Stimulated activated CD4-positive, alpha-beta T cell treated with anti-CD3 and anti-CD28 coated beads, Interleukin-1b, Interleukin-23, amount 100 ng/mL, for 24 hours (primary cell): Measurements from ENCODE around the gene SMYD3.
"Not testable (repeated sequence)": the region's sequence is repeated elsewhere in the genome, so short reads cannot be mapped to it uniquely, and the experiment has no call there.

Experiments
- DNase-seq, 4 experiments: peaks; one replicate each; pipeline ENCODE4 v3.0.0-alpha.2; 2020; ENCODE audit warnings: low read depth in 4 of 4, low spot score in 1 of 4

SMYD3 gene

GRCh38 chr1:245969283-245969682 is 537.8 kb downstream of the SMYD3 start:
- no peak for DNase-seq

- no peak for DNase-seq
Observed at GRCh38 chr1:245968775-245969174, 538.3 kb downstream of the SMYD3 start.

- no peak for DNase-seq
Observed at GRCh38 chr1:245965398-245965797, 541.7 kb downstream of the SMYD3 start.

- DNase-seq = no peak
Observed at GRCh38 chr1:245963649-245964048, 543.4 kb downstream of the SMYD3 start.

GRCh38 chr1:245962453-245962852 is 544.6 kb downstream of the SMYD3 start:
- no peak for DNase-seq

- no peak for DNase-seq
Observed at GRCh38 chr1:245961137-245961540, 545.9 kb downstream of the SMYD3 start.

GRCh38 chr1:245960171-245960570 is 546.9 kb downstream of the SMYD3 start:
- DNase-seq = no peak

GRCh38 chr1:245958016-245958415 is 549.1 kb downstream of the SMYD3 start:
- DNase-seq = no peak

GRCh38 chr1:245957427-245957826 is 549.7 kb downstream of the SMYD3 start:
- DNase-seq = no peak

- DNase-seq = no peak
Observed at GRCh38 chr1:245956225-245956624, 550.9 kb downstream of the SMYD3 start.

- DNase-seq = no peak
Observed at GRCh38 chr1:245953876-245954660, 553.0 kb downstream of the SMYD3 start.

- no peak for DNase-seq
Observed at GRCh38 chr1:245952383-245953026, 554.6 kb downstream of the SMYD3 start.

- no peak for DNase-seq
Observed at GRCh38 chr1:245948786-245949185, 558.3 kb downstream of the SMYD3 start.

GRCh38 chr1:245946905-245947304 is 560.2 kb downstream of the SMYD3 start:
- no peak for DNase-seq

GRCh38 chr1:245945136-245945535 is 561.9 kb downstream of the SMYD3 start:
- not testable (repeated sequence) for DNase-seq

GRCh38 chr1:245942856-245943255 is 564.2 kb downstream of the SMYD3 start:
- DNase-seq = no peak

- DNase-seq = not testable (repeated sequence)
Observed at GRCh38 chr1:245941771-245942170, 565.3 kb downstream of the SMYD3 start.

GRCh38 chr1:245939756-245940345 is 567.2 kb downstream of the SMYD3 start:
- DNase-seq = no peak

- no peak for DNase-seq
Observed at GRCh38 chr1:245938046-245938435, 569.0 kb downstream of the SMYD3 start.

- DNase-seq = no peak
Observed at GRCh38 chr1:245937316-245938045, 569.6 kb downstream of the SMYD3 start.

GRCh38 chr1:245934409-245934808 is 572.7 kb downstream of the SMYD3 start:
- no peak for DNase-seq
